Kidney glomerular epithelial cell (primary cell): ENCODE measurements around the gene SRPK1.
A peak's percentile ranks its signal among the peaks of the same experiment; 100 is the strongest.

Experiments
- DNase-seq: peaks from one replicate; lab custom pipeline; 2025; lab: John Stamatoyannopoulos, UW

The SRPK1 gene

DNA sequence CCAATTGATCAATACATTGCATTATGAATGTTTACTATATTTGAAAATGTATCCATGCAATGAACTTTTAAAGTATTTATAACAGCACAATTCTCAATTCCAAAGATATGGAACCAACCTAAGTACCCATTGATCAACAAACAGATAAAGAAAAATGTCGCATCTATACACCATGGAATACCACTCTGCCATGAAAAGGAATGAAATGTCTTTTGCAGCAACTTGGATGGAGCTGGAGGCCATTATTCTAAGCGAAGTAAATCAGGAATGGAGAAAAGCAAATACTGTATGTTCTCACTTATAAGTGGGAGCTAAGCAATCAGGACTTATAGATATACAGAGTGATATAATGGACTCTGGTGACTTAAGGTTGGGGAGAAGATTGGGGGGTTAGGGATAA is 22.9 kb downstream of the SRPK1 start:
- no peak for DNase-seq

- DNase-seq = no peak
Measured at GRCh38 chr6:35897486-35897885, 23.4 kb downstream of the SRPK1 start.

GRCh38 chr6:35897036-35897435 is 23.9 kb downstream of the SRPK1 start:
- DNase-seq = no peak

DNA sequence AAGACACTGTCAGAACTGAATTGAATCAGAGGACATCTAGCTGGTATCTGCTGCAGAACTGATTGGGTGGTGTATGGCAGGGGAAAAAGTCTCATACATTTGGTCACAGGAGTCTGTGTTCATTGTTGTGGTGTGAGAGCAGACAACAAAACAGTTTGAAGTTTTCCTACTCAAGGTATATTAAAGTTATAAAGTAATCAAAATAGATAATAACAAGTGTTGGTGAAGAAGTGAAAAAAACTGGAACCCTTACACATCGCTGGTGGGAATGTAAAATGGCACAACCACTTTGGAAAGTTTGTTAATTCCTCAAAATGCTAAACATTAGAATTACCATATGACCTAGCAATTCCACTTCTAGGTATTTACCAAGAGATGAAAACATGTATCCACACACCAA is 24.7 kb downstream of the SRPK1 start:
- DNase-seq = no peak

DNA sequence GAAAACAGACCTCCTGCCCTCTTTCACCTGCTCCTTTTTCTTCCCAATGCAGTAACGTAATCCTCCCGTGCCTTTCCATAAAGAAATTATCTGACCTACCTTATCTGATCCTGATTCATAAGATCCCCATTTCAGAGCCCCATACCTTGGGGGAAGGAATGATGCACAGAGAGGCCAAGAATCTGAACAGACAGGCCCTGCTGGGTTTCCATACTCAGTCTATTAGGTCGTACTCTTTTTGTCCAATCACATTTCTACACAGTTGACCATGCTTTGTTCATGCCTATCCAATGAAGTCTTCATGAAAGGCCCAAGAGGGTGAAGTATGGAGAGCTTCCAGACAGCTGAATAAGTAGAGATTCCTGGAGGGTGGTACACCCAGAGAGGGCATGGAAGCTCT is 25.3 kb downstream of the SRPK1 start:
- no peak for DNase-seq

DNA sequence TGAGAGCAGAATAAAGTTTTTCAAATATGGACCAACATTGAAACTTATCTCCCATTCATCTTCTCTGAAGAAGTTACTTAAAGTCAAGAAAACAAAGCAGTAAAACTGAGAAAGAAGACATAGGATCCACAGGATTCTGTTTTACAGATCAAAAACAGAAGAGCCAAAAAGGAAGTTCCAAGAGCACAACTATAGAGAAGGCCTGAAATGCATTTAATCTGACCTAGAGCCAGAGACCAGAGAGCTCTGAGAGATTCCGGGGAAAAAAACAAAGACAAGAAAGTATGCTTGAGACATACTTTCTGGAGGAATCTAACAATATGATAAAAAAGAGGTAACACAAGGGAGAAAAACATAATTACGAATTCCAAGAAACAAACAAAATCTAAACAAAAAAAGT is 26.1 kb downstream of the SRPK1 start:
- no peak for DNase-seq

DNA sequence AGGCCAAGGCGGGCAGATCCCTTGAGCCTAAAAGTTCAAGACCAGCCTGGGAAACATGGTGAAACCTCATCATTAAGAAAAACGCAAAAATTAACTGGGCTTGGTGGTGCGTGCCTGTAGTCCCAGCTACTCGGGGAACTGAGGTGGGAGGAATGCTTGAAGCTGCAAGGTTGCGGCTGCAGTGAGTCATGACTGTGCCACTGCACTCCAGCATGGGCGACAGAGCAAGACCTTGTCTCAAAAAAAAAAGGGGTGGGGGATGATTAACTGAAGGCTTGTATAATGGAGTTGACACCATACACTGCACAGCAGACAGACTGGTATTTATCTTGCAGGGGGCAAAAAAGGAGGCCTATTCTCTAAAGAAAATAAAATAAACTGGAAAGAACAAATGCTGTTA is 27.7 kb downstream of the SRPK1 start:
- DNase-seq = peak; percentile 58

DNA sequence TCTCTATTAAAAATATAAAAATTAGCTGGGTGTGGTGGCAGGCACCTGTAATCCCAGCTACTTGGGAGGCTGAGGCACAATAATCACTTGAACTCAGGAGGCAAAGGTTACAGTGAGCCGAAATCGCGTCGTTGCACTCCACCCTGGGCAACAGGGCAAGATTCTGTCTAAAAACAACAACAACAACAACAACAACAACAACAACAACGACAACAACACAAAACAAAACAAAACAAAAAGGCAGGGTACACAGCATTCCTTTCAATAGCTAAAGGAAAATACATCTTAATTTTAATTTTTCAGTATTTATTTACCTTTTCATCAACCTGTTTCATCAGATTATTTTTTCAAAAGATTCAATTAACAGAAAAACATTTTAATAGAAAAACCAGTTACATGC is 28.4 kb downstream of the SRPK1 start:
- no peak for DNase-seq

DNA sequence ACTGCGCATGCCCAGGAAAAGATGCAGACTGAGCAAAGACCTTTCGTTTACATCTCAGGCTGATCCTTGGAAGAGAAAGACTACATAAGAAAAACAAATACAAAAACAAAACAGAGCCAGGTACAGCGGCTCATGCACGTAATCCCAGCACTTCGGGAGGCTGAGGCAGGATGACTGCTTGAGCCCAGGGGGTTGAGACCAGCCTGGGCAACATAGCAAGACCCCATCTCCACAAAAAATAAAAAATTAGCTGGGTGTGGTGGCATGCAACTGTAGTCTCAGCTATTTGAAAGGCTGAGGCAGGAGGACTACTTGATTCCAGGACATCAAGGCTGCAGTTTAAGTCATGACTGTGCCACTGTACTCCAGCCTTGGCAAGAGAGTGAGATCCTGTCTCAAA is 41.7 kb downstream of the SRPK1 start:
- DNase-seq = no peak

DNA sequence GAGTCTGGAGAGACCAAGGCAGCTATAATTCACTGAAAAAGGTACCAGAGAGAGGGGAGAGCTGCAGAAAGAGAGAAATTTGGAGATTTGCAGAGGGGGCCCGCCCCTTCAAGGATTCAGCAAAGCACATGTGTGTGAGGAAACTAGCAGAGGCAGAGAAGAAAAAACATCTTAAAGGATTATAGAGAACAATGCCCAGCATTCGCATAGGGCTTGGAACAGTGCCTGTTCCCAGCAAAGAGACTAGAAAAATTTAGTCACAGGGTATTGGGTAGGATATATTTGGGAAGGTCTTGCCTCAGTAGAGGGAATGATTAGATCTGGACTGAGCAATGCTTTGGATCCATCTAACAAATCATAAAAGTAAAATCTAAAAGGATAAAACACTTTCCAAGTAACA is 44.0 kb downstream of the SRPK1 start:
- no peak for DNase-seq

DNA sequence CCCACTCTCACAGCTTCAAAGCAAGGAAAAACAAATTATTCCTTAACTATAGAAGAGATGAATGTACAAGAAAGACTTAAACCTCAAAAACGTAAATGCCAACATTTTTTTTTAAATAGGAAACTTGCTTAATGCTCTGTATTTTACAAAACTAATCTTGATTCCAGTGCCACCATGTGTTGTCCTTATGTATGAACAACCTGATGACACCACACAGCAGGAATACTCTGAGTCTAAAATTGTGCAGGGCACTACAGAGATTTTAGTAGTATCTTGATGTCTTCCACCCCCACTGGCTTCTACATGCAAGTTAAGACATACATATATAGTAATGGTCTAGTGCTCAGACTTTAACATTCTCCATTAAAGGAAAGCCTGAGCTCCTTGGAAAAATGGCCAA is 46.2 kb downstream of the SRPK1 start:
- no peak for DNase-seq

DNA sequence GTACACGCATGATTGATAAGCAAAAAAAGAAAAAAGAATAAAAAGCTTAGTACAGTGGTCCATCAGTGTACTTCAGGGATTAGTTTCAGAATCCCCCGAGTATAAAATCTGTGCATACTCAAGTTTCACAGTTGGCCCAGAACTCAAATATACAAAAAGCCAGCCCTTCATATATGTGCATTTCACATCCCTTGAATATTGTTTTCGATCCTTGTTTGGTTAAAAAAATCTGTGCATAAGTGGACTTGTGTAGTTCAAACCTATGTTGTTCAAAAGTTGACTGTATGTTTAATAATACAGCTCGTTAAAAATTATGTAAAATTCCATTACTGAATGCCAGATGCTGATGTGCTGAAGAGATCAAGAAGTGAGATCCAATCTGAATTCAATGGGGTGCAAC is 61.5 kb downstream of the SRPK1 start:
- DNase-seq = no peak

- no peak for DNase-seq
Measured at GRCh38 chr6:35857853-35858252, 63.0 kb downstream of the SRPK1 start.

DNA sequence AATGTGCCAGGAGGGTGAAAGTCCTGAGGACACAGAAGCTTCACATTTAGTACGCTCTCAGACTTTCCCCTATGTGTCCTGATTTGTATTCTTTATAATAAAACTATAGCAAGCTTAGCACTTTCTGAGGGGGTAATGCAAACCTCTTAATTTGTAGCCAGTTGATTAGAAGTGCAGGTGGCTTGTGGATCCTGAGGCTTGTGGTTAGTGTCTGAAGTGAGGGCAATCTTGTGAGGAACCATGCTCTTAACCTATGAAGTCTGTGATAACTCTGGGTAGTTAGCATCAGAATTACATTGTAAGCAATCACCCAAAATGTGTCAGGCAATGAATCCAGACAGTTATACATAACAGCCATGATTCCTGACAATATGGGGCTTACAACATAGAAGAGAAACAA is 64.6 kb downstream of the SRPK1 start:
- no peak for DNase-seq

- no peak for DNase-seq
Measured at GRCh38 chr6:35852994-35853393, 67.9 kb downstream of the SRPK1 start.

DNA sequence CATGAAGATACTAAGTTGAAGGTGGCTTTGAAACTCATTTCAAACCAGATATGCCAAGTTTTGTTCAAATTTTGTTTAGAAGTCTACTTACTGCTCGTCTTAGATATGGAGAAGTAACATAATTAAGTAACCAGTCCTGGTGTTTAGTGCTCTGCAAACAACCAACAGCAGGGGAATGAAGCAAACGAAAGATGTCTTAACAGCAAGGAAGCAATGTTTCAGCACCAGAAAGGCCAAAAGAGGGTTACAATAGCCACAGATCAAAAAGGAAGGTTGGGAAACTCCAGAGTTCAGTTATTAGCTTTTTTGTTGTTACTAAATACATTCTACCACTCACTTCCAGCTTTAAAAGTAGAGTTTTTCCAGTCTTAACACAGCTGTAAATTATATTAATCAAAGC is 70.7 kb downstream of the SRPK1 start:
- no peak for DNase-seq

- DNase-seq = no peak
Measured at GRCh38 chr6:35844290-35844689, 76.6 kb downstream of the SRPK1 start.

GRCh38 chr6:35842381-35842780 is 78.5 kb downstream of the SRPK1 start:
- DNase-seq = no peak

DNA sequence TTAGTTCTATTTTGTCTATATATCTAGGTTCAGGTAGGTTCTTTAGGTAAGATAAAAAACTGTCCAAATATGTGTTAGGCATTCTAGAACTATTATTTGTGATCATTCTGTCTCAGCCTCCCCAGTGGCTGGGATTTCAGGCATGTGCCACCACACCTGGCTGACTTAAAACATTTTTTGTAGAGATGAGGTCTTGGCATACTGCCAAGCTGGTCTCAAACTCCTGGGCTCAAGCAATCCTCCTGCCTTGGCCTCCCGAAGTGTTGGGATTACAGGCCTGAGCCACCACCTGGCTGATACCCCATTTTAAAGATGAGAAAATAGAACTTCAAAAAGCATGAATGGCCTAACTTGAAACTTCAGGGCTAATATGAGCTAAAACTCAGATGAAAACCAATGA is 81.9 kb downstream of the SRPK1 start:
- no peak for DNase-seq

DNA sequence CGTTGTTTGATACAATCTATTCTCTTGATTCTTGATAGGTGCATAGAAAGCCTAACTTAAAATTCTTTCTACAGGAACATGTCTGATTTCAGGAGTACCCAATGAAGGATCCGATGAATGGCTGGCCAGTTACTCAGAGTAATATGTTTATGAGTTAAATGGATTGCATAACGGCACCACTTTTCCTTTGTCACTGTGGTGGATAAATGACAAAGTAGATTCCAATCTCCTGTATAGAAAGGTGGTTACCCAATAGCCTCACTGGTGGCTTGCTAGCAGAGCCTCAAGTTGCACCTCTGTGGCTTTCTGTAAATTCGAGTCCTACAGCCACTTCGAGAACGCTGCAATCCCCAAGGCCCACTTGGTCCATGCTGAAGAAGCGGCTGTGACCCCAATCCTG is 87.4 kb downstream of the SRPK1 start:
- DNase-seq = no peak

GRCh38 chr6:35831257-35832007 is 89.5 kb downstream of the SRPK1 start:
- peak; percentile 45 for DNase-seq

DNA sequence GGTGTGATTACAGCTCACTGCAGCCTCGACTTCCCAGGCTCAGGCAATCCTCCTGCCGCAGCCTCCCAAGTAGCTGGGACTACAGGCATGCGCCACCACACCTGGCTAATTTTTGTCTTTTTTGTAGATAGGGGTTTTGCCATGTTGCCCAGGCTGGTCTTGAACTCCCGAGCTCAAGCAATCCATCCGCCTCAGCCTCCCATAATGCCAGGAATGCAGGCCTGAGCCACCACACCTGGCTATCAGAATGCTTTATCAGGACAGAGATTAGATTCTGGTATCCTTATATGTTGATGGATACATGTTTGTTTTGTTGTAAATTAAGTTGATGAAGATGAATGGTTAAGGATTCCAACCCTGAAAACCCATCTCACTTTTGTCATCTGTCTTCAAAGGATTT is 91.6 kb downstream of the SRPK1 start:
- DNase-seq = no peak

DNA sequence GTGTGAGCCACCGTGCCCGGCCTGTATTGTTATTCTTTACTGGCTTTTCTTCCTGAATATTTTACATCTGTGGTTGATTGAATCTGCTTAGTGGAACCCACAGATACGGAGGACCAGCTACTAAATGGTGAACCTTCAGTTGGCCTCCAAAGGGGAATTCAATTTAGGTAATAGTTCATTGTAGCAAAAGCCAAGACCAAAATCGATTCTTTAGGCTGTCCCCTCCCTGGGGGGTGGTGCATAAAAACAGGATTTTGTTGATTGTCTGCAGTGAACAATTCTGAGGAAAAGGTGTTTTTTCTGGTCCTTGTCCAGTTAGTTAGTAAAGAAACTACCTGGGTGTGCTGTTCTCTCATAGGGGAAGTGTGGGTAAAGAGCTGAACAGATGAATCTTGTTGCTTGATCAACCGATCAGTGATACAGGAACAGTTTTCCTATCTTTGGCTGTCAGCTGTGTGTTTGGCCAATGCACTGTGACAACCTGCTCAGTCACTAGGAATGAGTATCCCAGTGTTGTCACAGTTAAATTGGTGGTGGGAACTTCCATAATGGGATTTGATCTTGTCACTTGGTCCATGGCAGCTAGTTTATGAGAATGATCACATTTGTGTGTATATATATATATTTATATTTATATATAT is 96.2 kb downstream of the SRPK1 start:
- DNase-seq = no peak

- DNase-seq = no peak
Measured at GRCh38 chr6:35823601-35824000, 97.3 kb downstream of the SRPK1 start.
